ENCODE results near the gene SIRPG. TPM values are rescaled to one million over a fixed set of nuclear protein-coding genes. Genes with fewer than 3 reads are reported as not detected.

SIRPG gene
- total RNA-seq, 1 donor from 2014 or later, result not detected

Other genes with a start within 250 kb of the SIRPG start
- 104 TPM for gene NSFL1C, start 190.9 kb downstream of the SIRPG start, total RNA-seq (ENCODE audit: unreplicated experiment)
- 41.5 TPM for gene SIRPB2, start 166.4 kb downstream of the SIRPG start, total RNA-seq (ENCODE audit: unreplicated experiment)
- not detected for gene SIRPD, start 100.1 kb downstream of the SIRPG start, total RNA-seq (ENCODE audit: unreplicated experiment)
- not detected for gene SIRPB1, start 37.8 kb downstream of the SIRPG start, total RNA-seq (ENCODE audit: unreplicated experiment)
- 132 TPM for gene SIRPA, start 237.6 kb upstream of the SIRPG start, total RNA-seq (ENCODE audit: unreplicated experiment)